Measurements from ENCODE around the gene DHRSX.

DNA sequence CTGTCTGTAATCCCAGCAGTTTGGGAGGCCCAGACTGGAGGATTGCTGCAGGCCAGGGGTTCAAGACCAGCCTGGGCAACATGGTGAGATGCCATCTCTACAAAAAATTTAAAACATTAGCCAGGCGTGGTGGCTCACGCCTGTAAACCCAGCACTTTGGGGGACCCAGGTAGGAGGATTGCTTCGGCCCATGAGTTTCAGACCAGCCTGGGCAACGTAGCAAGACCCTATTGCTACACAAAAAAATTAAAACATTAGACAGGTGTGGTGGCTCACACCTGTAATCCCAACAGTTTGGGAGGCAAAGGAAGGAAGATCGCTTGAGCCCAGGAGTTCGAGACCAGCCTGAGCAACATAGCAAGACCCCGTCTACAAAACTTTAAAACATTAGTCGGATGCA, 1.3 kb downstream of the DHRSX start:
- TF ChIP-seq POLR2A (IDR thresholded peaks at IDR 0.05) (no peak), POLR2AphosphoS5 (IDR thresholded peaks at IDR 0.05) (no peak)

All from upper lobe of left lung (tissue), 4 donors.